KMS-11 (cell line): ENCODE results near the gene LDB2.
A peak's percentile ranks its signal among the peaks of the same experiment; 100 is the strongest.

Experiments used
- H2AFZ ChIP-seq: fragments of 200-600 bp; sonication (generic); 2 replicates; pipeline ENCODE4 v1.6.1; 2016; ENCODE audit warnings: antibody characterized with exemption, mixed run types, low read depth
- H3K27ac ChIP-seq: fragments of 200-600 bp; sonication (generic); 2 replicates; pipeline ENCODE4 v1.6.1; 2016; ENCODE audit warnings: mild to moderate bottlenecking, mixed run types
- H3K27me3 ChIP-seq: fragments of 200-600 bp; sonication (generic); 2 replicates; pipeline ENCODE4 v1.6.1; 2017; ENCODE audit warnings: mild to moderate bottlenecking, low read depth, mixed run types, moderate library complexity; ENCODE audit not compliant: insufficient read depth
- H3K36me3 ChIP-seq: fragments of 200-600 bp; sonication (generic); 2 replicates; pipeline ENCODE4 v1.6.1; 2017; ENCODE audit warnings: mild to moderate bottlenecking, mixed run types; ENCODE audit not compliant: insufficient read depth
- H3K4me1 ChIP-seq: fragments of 200-600 bp; sonication (generic); 2 replicates; pipeline ENCODE4 v1.6.1; 2016; ENCODE audit warnings: mild to moderate bottlenecking, low read depth, mixed run types; ENCODE audit not compliant: poor library complexity, severe bottlenecking
- H3K4me2 ChIP-seq: fragments of 200-600 bp; sonication (generic); 2 replicates; pipeline ENCODE4 v1.7.0; 2016; ENCODE audit warnings: mild to moderate bottlenecking, mixed run types
- H3K4me3 ChIP-seq: fragments of 200-600 bp; sonication (generic); IDR thresholded peaks from 2 replicates; pipeline ENCODE4 v1.6.1; 2017; ENCODE audit warnings: low read depth, low read length, mixed read lengths; ENCODE audit not compliant: insufficient read depth
- H3K79me2 ChIP-seq: fragments of 200-600 bp; sonication (generic); 2 replicates; pipeline ENCODE4 v1.6.1; 2016; ENCODE audit warnings: low read depth, mixed run types; ENCODE audit not compliant: insufficient read depth
- H3K9ac ChIP-seq: fragments of 200-600 bp; sonication (generic); 2 replicates; pipeline ENCODE4 v1.6.1; 2016; ENCODE audit warnings: mild to moderate bottlenecking, mixed run types
- H4K20me1 ChIP-seq: fragments of 200-600 bp; sonication (generic); 2 replicates; pipeline ENCODE4 v1.6.1; 2016; ENCODE audit warnings: mild to moderate bottlenecking, mixed run types; ENCODE audit not compliant: insufficient read depth
- TF ChIP-seq, protein P1 (sequence below): fragments of 200-600 bp; sonication (generic); conservative IDR thresholded peaks from 2 replicates; pipeline ENCODE4 v1.6.1; 2017; ENCODE audit warnings: low read depth, mild to moderate bottlenecking, antibody characterized with exemption, low read length, moderate library complexity, mixed read lengths

The LDB2 gene

DNA sequence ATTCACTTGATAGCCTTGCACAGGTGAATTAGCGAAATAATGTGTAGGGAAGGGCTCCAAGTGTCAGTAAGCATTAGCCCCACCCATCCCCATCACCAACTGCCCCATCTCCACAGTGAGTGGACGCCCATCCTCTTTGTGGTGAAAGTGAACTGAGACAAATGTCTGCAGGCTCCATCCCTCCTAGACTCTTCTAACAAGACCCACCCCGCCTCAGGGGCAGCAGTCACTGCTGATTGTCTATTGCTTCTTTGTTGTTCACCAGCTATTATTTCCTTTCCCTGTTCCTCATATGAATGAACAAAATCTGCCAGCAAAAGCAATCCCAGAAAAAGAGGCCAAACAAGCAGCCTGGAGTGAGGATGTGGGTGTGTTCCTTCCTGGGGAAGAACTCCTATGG lies 96.4 kb downstream of the LDB2 start:
- H3K27me3 ChIP-seq, result no peaks in the 10 kb centered on the region
- TF ChIP-seq, protein P1, sequence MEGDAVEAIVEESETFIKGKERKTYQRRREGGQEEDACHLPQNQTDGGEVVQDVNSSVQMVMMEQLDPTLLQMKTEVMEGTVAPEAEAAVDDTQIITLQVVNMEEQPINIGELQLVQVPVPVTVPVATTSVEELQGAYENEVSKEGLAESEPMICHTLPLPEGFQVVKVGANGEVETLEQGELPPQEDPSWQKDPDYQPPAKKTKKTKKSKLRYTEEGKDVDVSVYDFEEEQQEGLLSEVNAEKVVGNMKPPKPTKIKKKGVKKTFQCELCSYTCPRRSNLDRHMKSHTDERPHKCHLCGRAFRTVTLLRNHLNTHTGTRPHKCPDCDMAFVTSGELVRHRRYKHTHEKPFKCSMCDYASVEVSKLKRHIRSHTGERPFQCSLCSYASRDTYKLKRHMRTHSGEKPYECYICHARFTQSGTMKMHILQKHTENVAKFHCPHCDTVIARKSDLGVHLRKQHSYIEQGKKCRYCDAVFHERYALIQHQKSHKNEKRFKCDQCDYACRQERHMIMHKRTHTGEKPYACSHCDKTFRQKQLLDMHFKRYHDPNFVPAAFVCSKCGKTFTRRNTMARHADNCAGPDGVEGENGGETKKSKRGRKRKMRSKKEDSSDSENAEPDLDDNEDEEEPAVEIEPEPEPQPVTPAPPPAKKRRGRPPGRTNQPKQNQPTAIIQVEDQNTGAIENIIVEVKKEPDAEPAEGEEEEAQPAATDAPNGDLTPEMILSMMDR, result no peak
- no peak overlapping the region for H3K9ac ChIP-seq

DNA sequence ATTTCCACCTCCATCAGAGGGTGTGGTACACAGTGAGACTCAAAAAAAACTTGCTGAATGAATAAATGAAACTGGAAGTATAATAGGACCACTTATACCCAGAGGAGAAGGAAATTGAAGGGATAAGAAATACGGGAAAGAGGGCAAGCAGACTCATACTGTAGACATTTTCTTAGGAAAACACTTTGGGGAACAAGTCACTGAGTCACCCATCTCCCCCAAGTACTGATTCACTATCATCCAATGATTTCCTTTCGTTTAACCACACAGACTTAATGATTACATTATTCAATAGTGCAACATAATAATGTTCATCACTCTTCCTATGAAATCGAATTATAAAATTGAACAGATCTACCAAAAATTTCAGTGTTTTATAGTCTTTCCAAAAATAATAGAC lies 97.1 kb downstream of the LDB2 start:
- no peak overlapping the region for H3K4me2 ChIP-seq
- no peaks in the 10 kb centered on the region for H3K4me1 ChIP-seq

More for the DNA sequence above, 96.4 kb downstream of the LDB2 start:
- H3K4me1 ChIP-seq, result no peaks in the 10 kb centered on the region
- H3K4me2 ChIP-seq, result no peak overlapping the region
- H3K4me3 ChIP-seq, result no peak overlapping the region
- H4K20me1 ChIP-seq, result no peaks in the 10 kb centered on the region
- no peaks in the 10 kb centered on the region for H3K79me2 ChIP-seq
- no peak overlapping the region for H2AFZ ChIP-seq
- H3K36me3 ChIP-seq, result no peaks in the 10 kb centered on the region
- no peak overlapping the region for H3K27ac ChIP-seq

DNA sequence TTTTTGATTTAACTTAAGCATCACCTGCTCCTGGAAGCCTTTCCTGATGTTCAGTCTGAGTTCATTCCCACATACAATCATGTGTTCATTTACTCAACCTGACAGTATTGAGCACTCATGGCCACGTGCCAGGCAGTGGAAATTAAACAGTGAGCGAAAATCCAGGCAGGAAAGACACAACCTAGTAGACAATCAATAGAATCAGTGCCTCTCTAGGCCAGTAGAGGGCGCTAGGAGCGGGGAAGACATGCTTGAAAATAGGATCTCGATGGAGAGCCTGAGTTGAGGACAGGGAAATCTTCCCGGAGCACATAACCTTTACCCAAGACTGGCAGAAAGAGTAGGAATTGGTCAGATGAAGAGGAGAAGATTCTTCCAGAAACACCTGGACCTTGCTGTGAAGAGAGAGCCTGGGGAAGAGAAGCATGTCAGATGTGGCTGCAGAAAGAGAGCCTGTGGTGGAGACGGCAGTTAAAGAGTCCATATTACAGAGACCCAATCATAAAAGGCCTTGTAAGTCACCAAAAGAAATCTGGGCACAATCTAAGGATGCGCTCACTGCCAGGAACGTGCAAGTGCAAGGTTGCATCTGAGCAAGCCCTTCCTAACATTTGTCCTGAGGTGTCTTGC lies 103.5 kb downstream of the LDB2 start:
- H4K20me1 ChIP-seq, result no peaks in the 10 kb centered on the region
- H3K36me3 ChIP-seq, result no peaks in the 10 kb centered on the region
- no peaks in the 10 kb centered on the region for H3K27me3 ChIP-seq
- H2AFZ ChIP-seq, result no peak overlapping the region
- H3K27ac ChIP-seq, result no peak overlapping the region
- no peaks in the 10 kb centered on the region for H3K79me2 ChIP-seq
- no peak overlapping the region for H3K9ac ChIP-seq
- H3K4me1 ChIP-seq, result no peaks in the 10 kb centered on the region
- TF ChIP-seq, protein P1, result peak; percentile 56
- H3K4me3 ChIP-seq, result no peak overlapping the region
- H3K4me2 ChIP-seq, result no peak overlapping the region

More for the DNA sequence above, 97.1 kb downstream of the LDB2 start:
- Histone ChIP-seq H3K79me2 (no peaks in the 10 kb centered on the region), H3K36me3 (no peaks in the 10 kb centered on the region), H4K20me1 (no peaks in the 10 kb centered on the region), H3K4me3 (no peak overlapping the region), H2AFZ (no peak overlapping the region), H3K27me3 (no peaks in the 10 kb centered on the region), H3K27ac (no peak overlapping the region), H3K9ac (no peak overlapping the region)
- TF ChIP-seq, protein P1, result no peak

DNA sequence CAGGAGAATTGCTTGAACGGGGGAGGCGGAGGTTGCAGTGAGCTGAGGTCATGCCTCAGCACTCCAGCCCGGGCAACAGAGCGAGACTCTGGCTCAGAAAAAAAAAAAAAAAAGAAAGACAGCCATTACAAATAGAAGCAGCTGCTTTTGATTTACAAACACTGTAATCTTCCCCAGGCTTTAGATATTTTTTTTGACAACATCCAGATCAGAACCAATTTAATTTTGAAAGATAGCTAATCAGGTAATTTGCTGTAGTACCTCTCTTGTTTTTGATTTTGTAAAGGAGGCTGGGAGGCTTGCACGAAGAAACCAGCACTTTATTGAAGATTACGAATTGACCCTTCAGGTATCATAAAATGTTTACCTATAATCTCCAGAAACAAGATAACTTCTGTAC lies 107.0 kb downstream of the LDB2 start:
- H3K27ac ChIP-seq, result no peak overlapping the region
- H2AFZ ChIP-seq, result no peak overlapping the region
- H3K27me3 ChIP-seq, result no peaks in the 10 kb centered on the region
- H3K9ac ChIP-seq, result no peak overlapping the region
- no peaks in the 10 kb centered on the region for H3K36me3 ChIP-seq
- TF ChIP-seq, protein P1, result no peak
- H3K4me1 ChIP-seq, result no peaks in the 10 kb centered on the region
- H3K4me3 ChIP-seq, result no peak overlapping the region
- H3K4me2 ChIP-seq, result no peak overlapping the region
- H4K20me1 ChIP-seq, result no peaks in the 10 kb centered on the region
- H3K79me2 ChIP-seq, result no peaks in the 10 kb centered on the region
